GM18511 (cell line): Measurements from ENCODE around the gene GUCD1.
A peak's percentile ranks its signal among the peaks of the same experiment; 100 is the strongest.
"Not testable (repeated sequence)": the region's sequence is repeated elsewhere in the genome, so short reads cannot be mapped to it uniquely, and the experiment has no call there.

ENCODE experiments used
- ATAC-seq: cut with Tn5 transposase; IDR thresholded peaks from one replicate; pipeline ENCODE4 v1.9.1; 2021; ENCODE audit warnings: mild to moderate bottlenecking, moderate library complexity; ENCODE audit not compliant: unreplicated experiment

GUCD1 gene

GRCh38 chr22:24532075-24532474 is 22.9 kb downstream of the GUCD1 start:
- ATAC-seq, result no peak

GRCh38 chr22:24530968-24531367 is 24.0 kb downstream of the GUCD1 start:
- not testable (repeated sequence) for ATAC-seq

GRCh38 chr22:24529898-24530297 is 25.0 kb downstream of the GUCD1 start:
- ATAC-seq, result no peak

- ATAC-seq, result no peak
Measured at GRCh38 chr22:24526191-24526590, 28.7 kb downstream of the GUCD1 start.

GRCh38 chr22:24525416-24526037 is 29.4 kb downstream of the GUCD1 start:
- peak; percentile 83 for ATAC-seq

GRCh38 chr22:24523873-24524272 is 31.1 kb downstream of the GUCD1 start:
- no peak for ATAC-seq

GRCh38 chr22:24521791-24522245 is 33.1 kb downstream of the GUCD1 start:
- ATAC-seq, result peak; percentile 55

GRCh38 chr22:24519496-24519895 is 35.4 kb downstream of the GUCD1 start:
- ATAC-seq, result no peak

GRCh38 chr22:24518771-24519485 is 36.0 kb downstream of the GUCD1 start:
- no peak for ATAC-seq

- ATAC-seq, result no peak
Measured at GRCh38 chr22:24518228-24518627, 36.7 kb downstream of the GUCD1 start.

GRCh38 chr22:24517446-24517845 is 37.5 kb downstream of the GUCD1 start:
- no peak for ATAC-seq

- ATAC-seq, result no peak
Measured at GRCh38 chr22:24516301-24516737, 38.6 kb downstream of the GUCD1 start.

GRCh38 chr22:24515027-24515338 is 40.0 kb downstream of the GUCD1 start:
- no peak for ATAC-seq

- ATAC-seq, result no peak
Measured at GRCh38 chr22:24514241-24515026, 40.5 kb downstream of the GUCD1 start.

- ATAC-seq, result no peak
Measured at GRCh38 chr22:24513378-24514240, 41.3 kb downstream of the GUCD1 start.

- no peak for ATAC-seq
Measured at GRCh38 chr22:24512043-24512442, 42.9 kb downstream of the GUCD1 start.

- ATAC-seq, result no peak
Measured at GRCh38 chr22:24510637-24511625, 44.0 kb downstream of the GUCD1 start.

GRCh38 chr22:24507716-24508115 is 47.2 kb downstream of the GUCD1 start:
- no peak for ATAC-seq

GRCh38 chr22:24506802-24507438 is 48.0 kb downstream of the GUCD1 start:
- ATAC-seq, result no peak
